ENCODE data around the gene ADK.

ADK gene

DNA sequence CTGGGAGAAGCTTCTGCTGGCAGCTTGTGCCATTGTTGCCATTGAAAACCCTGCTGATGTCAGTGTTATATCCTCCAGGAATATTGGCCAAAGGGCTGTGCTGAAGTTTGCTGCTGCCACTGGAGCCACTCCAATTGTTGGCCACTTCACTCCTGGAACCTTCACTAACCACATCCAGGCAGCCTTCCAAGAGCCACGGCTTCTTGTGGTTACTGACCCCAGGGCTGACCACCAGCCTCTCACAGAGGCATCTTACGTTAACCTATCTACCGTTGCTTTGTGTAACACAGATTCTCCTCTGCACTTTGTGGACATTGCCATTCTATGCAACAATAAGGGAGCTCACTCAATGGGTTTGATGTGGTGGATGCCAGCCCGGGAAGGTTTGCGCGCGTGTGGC lies 220.7 kb downstream of the ADK start:
- no peak for DNase-seq

GRCh38 chr10:74373059-74373458 lies 222.0 kb downstream of the ADK start:
- no peak for DNase-seq

GRCh38 chr10:74377476-74377875 lies 226.5 kb downstream of the ADK start:
- DNase-seq = no peak

DNA sequence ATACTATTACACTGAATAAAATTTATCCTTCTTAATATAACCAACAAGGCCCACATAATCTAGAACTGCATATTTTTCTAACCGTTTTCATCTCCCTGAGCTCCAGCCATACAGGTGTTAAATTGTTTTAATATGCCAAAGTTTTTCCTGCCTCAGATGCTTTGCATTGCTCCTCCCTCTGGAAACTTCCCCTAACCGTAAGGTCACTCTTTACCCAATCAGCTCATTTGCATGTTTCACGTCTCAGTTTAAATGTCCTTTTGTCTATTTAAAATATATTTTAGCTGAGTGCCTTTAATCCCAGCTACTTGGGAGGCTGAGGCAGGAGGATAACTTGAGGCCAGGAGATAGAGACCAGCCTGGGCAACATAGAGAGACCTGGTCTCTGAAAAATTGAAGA lies 228.5 kb downstream of the ADK start:
- DNase-seq = no peak

- DNase-seq = no peak
These were observed 229.8 kb downstream of the ADK start for GRCh38 chr10:74380795-74381194.

GRCh38 chr10:74381291-74381853 lies 230.4 kb downstream of the ADK start:
- no peak for DNase-seq

GRCh38 chr10:74382663-74383062 lies 231.6 kb downstream of the ADK start:
- DNase-seq = no peak

GRCh38 chr10:74383642-74384041 lies 232.6 kb downstream of the ADK start:
- DNase-seq = no peak

DNA sequence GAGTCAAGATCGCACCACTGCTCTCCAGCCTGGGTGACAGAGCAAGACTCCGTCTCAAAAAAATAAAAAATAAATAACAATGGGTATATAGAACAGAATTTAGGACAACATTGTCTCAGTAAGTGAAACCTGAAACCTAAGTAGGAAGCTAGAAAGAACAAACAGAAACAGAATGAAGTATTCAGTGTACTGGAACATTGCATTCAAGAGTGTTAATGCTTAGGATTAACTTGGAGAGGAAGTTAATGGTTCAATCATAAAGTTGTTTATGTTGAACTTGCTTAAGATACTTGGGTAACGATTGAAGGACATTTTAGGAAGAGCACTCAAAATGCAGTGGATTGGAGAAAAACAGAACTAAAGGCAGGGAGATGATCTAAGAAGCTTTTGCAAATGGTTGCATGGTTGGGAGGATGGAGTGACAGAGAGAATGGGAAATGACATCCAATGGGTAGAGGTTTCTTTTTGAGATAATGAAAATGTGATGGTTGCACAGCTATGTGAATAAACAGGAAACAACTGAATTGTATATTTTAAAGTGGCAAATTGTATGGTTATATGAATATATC lies 233.7 kb downstream of the ADK start:
- no peak for DNase-seq

DNA sequence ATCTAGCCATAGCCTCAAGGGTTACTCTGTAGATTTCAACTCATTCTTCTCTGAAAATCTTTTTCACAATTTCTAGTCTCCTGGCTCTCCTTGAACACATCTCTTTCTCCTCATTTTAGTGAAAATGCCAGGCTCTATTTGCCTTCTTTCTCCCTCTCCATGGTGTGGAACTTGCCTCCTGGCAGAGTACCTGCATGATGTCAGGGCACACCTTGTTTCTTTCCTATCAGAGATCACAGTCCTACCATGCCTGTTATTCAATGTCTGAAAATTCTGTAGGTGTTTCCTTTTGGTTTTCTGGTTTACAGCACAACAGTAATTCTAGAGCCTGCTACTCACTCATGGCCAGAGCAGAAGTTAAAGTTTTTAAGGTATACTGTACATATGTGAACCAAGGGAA lies 237.8 kb downstream of the ADK start:
- DNase-seq = no peak

GRCh38 chr10:74391786-74392185 lies 240.8 kb downstream of the ADK start:
- DNase-seq = no peak

DNA sequence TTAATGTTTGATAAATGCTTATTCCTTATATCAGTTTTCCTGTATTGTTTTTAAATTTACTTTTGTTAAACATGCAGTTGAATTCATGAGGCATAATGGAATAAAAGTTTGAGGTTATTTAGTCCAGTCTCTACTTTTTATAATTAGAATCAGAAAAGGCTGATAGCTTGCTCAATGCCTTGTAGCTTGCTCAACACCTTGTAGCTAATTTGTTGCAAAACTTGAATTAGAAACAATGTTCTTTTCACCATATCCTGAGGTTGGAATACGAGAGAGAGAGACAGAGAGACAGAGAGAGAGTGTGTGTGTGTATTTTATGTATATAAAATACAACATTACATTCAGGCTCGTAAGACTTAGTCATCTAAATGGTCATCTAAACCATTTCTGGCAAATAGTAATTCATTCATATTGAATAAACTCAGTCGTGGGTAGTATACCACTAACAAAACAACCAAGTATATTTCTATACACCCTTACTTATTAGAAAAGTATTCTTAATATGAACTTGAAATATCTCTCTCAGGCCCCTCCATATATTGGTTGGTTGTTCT lies 243.5 kb downstream of the ADK start:
- DNase-seq = no peak

- no peak for DNase-seq
These were observed 249.2 kb downstream of the ADK start for GRCh38 chr10:74400186-74400585.

GRCh38 chr10:74406006-74406405 lies 255.0 kb downstream of the ADK start:
- DNase-seq = no peak

DNA sequence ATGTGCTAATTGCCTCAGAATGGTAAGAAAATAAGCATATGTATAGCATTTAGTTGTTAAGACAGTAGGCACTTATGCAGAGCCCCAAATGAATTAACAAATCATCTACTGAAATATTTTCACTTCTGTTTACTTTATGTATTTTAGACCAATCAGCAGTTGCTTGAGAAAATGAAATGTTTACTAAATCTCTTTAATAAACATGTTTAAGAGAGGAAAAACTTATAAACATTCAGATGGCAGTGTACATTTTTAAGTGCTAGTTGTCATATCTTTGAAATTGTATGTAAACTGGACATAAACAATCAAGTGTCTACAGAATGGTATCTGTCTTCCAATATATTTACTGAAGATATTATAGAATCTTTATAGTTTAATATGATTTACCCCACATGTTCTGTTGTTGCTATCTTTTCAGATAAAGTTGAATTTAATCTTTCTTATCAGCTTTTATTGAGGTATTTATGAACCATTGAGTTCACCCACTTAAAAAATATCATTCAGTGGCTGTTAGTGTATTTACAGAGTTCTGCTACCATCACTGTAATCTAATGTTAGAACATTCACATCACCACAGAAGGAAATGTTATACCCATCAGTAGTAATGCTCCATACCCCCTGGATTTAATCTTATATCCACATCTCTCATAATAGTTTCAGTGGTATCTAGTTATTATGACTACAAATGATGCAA lies 264.3 kb downstream of the ADK start:
- DNase-seq = no peak

DNA sequence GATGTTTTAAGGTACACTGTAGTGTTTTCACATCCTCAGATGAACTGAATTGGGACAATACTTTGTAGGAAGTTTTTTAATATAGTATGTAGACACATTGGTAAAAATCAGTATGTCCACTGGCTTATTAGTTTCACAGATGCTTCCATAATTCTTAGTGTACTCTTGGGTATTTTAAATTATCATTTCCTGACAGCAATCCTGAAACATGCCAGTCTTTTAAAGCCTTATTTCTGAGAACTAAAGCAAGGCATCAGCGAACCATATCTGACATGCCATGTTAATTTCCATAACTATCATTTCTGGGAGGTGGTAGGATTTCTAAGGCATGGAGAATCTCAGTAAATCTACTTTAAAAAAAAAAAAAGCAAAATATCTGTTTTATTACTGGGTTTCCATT lies 266.4 kb downstream of the ADK start:
- DNase-seq = no peak

- no peak for DNase-seq
These were observed 267.4 kb downstream of the ADK start for GRCh38 chr10:74418285-74418872.

- no peak for DNase-seq
These were observed 268.5 kb downstream of the ADK start for GRCh38 chr10:74419491-74419951.

DNA sequence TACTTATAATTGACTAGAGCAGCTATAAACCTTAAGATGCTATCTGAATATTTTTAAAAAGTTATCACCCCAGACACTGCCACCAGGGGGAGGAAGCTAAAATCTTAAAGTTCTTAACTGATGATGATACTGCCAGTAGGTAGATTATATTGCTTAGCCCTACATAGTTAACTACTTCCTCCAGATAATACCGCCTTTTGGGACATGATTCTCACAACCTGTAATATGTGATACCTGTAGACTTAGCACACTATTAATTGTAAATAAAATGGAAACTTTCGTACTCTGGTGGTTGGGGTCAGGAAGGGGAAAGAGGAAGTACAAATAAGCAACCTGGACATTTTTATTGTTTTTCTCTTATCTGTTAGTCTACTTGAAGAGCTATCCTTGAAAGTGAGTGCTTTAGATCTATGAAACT lies 268.9 kb downstream of the ADK start:
- peak; percentile 4 for DNase-seq

- no peak for DNase-seq
These were observed 273.5 kb downstream of the ADK start for GRCh38 chr10:74424565-74424964.

- DNase-seq = no peak
These were observed 274.5 kb downstream of the ADK start for GRCh38 chr10:74425456-74426001.

GRCh38 chr10:74431816-74432215 lies 280.8 kb downstream of the ADK start:
- no peak for DNase-seq

GRCh38 chr10:74432841-74433594 lies 282.0 kb downstream of the ADK start:
- DNase-seq = no peak
